Brain microvascular endothelial cell (primary cell): Measurements from ENCODE around the gene MAP9.

Experiments used
- DNase-seq: peaks from one replicate; pipeline ENCODE4 v3.0.0-alpha.2; 2020
- H3K27ac ChIP-seq: fragments of 250-450 bp; sonication (Bioruptor Pico); 2 replicates; pipeline ENCODE4 v1.5.1; 2020; ENCODE audit warnings: mild to moderate bottlenecking, moderate library complexity
- H3K27me3 ChIP-seq: fragments of 250-450 bp; sonication (Bioruptor Pico); replicated peaks from 2 replicates; pipeline ENCODE4 v1.5.1; 2020; ENCODE audit warnings: mild to moderate bottlenecking
- H3K36me3 ChIP-seq: fragments of 250-450 bp; sonication (Bioruptor Pico); replicated peaks from 2 replicates; pipeline ENCODE4 v1.5.1; 2020; ENCODE audit warnings: mild to moderate bottlenecking
- H3K4me3 ChIP-seq: 2 replicates; pipeline ENCODE4 v1.5.1; 2011; ENCODE audit warnings: low read depth, mild to moderate bottlenecking, control low read depth, low read length, moderate library complexity
- CTCF ChIP-seq: IDR thresholded peaks from 2 replicates; pipeline ENCODE4 v1.5.1; 2011; ENCODE audit warnings: low read depth, mild to moderate bottlenecking, moderate library complexity, low read length, control low read depth, inconsistent platforms; ENCODE audit errors: missing control alignments
- in situ Hi-C: cut with HindIII; loops from 2 replicates; pipeline ENCODE4 v1.10.0; 2017; ENCODE audit warnings: low sequenced_read_pairs, low pct_ligation_motif_present

MAP9 gene

GRCh38 chr4:155304375-155304774 lies 72.4 kb downstream of the MAP9 start:
- Histone ChIP-seq H3K27ac (no peak overlapping the region), H3K36me3 (no peaks in the 10 kb centered on the region), H3K27me3 (no peaks in the 10 kb centered on the region), H3K4me3 (no peak overlapping the region)
- in situ Hi-C loops = no loop called here
- DNase-seq = no peak
- TF ChIP-seq CTCF = no peak

GRCh38 chr4:155299103-155299502 lies 77.7 kb downstream of the MAP9 start:
- no peaks in the 10 kb centered on the region for H3K27me3 ChIP-seq

More at GRCh38 chr4:155299103-155299502, 77.7 kb downstream of the MAP9 start:
- no peak for TF ChIP-seq CTCF
- no peaks in the 10 kb centered on the region for H3K36me3 ChIP-seq
- no peak for DNase-seq
- no peak overlapping the region for H3K27ac ChIP-seq
- no peak overlapping the region for H3K4me3 ChIP-seq
- in situ Hi-C loops = no loop called here
